HG02885 (cell line): ENCODE measurements around the gene E2F6.

Experiments used
- ATAC-seq: cut with Tn5 transposase; IDR thresholded peaks from one replicate; pipeline ENCODE4 v1.9.1; 2021; ENCODE audit warnings: mild to moderate bottlenecking; ENCODE audit not compliant: unreplicated experiment, poor library complexity

The E2F6 gene

DNA sequence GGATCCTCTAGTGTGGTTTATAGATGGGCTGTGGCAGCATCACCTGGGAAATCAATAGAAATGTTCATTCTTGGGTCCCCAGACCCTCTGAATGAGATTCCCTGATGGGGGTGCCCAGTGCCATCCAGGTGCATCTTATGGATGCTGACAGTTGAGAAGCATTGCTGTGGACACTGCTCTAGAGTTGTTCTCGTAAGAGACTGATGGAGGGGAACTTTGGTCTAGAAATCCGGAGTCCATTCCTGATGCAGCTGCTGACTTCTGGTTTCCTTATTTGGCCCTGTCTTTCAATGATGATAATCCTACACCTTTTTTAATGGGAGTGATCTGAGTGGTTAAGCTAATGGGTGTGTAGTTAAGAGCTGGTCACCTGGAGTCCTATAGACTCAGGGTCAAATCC, 28.3 kb upstream of the E2F6 start:
- ATAC-seq: no peak

DNA sequence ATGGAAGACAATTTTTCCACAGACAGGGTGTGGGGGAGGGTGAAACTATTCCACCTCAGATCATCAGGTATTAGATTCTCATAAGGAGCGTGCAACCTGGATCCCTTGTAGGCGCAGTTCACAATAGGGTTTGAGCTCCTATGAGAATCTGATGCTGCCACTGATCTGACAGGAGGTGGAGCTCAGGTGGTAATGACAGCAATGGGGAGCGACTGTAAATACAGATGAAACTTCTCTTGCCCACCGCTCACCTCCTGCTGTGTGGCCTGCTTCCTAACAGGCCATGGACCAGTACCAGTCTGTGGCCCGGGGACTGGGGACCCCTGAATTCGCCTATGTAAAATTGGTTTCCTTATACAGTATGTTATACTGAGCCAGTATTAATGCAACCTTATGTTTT, 27.3 kb upstream of the E2F6 start:
- ATAC-seq: no peak

DNA sequence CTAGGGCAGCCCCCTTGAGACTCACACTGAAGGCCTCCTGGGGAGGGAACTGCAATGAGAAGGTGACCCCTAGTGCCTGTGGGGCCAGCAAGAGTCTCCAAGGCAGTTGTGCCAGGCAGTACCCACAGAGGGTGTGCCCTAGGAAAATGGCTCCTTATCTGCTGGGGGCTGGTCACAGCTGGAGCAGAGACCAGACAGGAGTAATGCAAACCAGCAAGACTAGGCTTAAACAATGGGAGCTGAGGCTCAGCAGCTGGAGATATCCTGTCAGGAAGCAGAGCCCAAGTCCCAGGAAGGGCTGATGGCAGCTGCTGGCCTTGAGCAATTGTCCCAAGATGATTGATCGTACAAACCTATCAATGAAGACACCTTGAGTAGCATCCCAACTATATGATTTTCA, 26.8 kb upstream of the E2F6 start:
- no peak for ATAC-seq

DNA sequence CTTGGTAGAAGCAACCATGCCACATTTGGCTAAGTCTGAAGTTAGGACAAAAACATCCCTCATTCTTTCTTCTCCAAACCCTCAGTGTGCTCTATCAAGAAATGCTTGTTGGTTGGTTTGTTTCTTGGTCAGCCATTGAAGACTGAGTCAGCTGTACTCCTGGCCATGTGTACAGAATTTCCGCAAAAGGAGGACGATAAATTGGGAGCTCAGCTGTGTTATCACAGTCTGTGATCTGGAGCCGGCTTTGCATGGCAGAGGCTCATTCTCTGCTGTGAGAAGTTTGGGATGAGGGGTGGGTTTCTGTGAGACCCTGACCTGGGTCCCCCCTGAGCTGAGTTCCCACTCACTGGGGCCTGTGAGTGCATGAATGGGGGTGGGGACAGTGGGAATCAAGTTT, 26.3 kb upstream of the E2F6 start:
- ATAC-seq: no peak

DNA sequence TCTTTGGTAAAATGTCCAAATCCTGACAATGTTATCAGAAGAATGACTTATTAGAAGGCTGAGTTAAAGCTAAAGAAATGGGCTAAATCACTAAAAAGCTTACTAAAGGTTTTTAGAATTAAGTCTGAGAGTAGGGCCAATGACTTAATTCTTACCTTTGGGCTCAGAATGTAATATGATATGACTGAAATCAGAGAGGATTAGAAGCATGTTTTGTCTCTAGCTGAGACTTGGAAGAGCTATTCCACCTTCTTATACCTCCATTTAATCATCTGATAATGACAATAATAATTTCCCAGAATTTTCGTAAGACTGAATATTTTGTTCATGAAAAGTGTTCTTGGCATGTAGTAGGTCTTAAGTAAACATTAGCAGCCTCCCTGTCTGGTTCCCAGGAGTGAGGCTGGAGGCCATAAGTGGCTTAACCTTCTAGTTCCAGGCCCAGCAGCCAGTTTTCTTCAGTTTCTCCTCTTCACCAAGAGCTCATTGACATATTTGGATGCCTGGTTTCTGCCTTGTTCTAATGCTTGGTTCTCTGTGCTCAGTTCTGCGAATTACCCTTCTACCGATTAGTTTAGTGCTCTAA, 25.5 kb upstream of the E2F6 start:
- ATAC-seq: no peak

DNA sequence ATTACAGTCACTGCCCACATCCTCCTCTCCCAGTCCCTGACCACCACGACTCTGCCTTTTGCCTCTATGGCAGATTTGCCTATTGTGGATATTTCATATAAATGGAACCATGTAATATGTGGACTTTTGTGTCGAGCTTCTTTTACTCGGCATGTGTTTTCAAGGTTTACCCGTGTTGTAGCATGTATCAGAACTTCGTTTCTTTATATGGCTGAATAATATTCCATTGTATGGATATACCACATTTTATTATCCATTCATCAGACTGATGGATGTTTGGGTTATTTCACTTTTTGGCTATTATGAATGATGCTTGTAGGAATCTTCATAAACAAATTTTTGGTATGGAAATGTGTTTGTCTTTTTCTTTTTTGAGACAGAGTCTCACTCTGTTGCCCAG, 24.2 kb upstream of the E2F6 start:
- no peak for ATAC-seq

DNA sequence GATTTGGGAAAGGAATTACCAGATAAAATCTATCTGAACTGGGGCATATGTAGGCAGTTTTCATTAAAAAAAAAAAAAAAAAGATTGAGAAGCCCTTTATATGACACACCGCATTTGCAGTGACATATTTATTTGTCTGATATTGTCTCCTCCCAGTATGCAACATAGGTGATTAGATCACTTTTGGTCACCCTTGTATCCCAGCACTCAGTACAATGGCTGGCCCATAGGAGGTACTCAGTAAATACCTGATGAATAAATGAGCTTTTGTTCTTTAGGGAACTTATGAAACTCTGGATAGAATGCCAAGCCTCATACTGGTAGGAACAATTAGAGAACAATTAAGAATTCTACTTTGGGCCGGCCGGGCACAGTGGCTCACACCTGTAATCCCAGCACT, 22.8 kb upstream of the E2F6 start:
- no peak for ATAC-seq

DNA sequence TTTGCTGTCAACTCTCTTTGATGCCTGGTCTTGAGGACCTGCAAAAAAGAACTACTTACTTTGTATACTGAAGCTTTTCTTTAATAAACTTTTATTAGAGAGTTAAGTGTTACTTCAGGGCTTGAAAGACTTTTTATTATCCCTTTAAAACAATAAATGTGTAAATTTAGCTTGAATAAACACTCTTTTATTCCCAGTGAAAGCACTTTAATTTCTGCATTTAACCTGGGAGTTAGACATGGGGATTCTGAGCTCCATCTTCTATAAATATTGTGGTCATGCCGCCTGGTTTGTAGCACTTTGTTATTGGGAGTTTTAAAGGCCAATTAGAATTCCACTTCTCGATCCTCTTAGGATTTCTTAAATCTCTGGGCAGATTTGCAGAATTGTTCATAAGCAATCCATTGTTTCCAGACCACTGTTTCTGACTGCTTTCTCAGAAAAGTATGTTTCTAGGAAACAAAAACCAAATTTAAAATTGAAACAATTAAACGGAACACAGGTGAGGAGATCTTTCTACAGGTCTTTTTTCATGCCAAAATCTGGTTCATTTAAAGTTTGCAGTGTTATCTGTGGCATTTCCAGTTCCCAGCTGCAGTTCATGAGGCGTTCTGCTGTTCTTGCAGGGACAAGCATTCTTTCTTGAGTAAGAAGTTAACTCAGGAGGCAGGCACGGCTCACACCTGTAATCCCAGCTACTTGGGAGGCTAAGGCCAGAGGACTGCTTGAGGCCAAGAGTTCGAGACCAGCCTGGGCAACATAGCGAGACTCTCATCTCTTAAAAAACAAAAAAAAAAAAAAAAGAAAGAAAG, 18.1 kb upstream of the E2F6 start:
- no peak for ATAC-seq

DNA sequence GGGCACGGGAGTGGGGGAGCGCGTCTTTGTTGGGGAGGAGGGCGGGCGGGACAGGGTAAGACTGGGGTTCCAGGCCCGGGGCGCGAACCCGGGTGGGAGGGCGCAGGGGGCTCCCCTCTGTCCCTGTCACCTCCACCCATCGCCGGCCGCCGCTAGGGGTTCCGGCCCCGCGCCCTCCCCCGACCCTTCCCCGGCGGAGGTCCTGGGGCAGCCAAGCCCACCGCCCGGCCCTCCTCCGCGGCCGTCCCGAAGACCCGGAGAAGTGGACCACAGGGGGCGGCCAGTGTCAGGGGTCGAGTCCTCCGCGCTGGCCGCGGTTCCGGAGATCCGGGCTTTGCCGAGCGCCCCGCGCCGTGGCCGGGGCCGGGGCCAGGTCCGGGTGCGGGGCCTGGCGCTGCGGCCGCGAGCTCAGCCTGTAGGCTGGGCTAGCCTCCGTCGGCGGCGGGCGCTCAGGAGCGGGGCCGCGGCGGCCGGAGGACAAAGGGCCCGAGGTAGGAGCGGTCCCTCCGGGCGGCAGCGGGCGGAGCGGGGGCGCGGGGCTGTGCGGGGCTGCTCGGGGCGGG, 16.6 kb upstream of the E2F6 start:
- no peak for ATAC-seq

DNA sequence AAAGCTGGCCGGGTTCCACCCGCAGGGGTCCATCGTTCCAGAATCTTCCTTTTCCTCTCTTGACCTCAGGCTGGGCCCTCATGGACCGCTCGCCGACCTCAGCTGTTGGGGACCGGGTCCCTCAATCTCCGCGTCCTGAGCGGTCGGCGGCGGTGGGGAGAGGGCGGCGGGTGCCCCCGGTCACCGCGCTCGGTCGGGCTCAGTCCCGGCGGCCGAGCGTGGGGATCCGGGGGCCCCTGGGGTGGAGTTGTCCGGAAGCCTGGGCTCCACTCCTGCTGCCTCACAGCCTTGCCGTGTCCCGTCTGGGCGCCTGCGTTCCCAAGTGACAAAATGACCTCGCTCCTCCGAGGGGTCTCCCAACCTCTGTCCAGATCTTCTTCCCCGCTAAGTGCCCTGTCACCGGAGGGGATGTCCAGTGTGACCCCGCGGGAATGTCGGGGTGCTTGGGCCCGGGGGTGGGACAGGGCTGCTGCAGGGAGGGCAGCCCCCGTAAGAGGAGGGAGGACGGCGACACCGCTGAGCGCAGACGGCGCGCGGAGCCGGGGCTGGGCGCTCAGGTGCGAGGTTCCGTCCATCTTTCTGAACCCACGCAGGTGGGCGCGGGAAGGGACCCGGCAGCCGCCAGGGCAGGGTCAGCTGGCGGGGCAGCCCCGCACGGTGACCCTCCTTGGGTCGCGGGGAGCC, 16.0 kb upstream of the E2F6 start:
- ATAC-seq: no peak

DNA sequence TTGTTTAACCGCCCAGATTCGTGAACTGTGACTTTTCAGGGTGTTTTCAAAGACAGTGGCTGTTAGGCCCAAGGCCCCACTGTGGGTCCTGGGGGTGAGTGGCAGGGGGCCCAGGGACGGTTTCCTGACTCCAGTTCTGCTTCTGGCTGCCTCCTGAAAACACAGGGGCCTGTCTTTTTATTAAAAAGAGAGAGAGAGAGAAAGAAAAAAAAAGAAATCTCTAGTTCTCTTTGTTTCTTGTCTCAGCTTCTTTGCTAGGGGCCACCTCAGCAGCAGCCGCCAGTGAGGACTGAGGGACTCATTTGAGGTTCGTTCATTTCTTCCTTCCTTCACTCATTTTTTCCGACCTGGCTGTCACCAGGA, 15.4 kb upstream of the E2F6 start:
- ATAC-seq: no peak

DNA sequence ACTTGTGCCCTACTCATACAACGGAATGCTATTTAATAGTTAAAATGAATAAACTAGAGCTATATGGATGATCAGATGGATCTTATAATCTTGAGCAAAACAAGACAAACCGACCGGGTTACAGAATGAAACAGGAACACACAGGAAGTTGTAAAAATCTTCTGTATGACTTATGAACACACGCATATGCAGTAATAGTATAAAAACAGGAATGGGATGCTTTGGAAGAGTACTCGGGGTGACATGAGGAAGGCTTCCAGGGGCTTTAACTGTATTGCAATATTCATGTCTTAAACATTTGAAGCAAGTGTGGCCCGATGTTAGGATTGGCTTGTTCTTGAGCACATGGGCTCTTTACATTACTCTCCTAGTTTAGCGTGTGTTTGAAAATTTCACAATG, 14.9 kb upstream of the E2F6 start:
- no peak for ATAC-seq

DNA sequence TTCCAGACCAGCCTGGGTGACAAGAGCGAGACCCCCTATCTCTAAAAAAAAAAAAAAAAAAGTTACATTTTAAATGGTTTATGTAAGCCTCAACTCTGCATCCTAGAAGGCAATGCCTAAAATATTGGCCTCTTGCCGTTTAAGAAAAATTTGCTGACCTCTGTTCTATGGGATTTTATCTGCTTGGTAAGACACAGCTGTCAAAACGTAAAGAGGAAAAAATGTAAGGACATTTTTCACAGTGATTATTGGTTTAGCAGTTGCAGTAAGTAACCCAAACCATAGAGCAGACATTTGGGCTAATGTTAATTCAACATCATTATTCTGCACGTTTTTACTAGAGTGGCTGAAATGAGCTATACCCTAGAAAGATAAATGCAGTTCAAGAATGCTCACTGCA, 14.4 kb upstream of the E2F6 start:
- ATAC-seq: no peak

DNA sequence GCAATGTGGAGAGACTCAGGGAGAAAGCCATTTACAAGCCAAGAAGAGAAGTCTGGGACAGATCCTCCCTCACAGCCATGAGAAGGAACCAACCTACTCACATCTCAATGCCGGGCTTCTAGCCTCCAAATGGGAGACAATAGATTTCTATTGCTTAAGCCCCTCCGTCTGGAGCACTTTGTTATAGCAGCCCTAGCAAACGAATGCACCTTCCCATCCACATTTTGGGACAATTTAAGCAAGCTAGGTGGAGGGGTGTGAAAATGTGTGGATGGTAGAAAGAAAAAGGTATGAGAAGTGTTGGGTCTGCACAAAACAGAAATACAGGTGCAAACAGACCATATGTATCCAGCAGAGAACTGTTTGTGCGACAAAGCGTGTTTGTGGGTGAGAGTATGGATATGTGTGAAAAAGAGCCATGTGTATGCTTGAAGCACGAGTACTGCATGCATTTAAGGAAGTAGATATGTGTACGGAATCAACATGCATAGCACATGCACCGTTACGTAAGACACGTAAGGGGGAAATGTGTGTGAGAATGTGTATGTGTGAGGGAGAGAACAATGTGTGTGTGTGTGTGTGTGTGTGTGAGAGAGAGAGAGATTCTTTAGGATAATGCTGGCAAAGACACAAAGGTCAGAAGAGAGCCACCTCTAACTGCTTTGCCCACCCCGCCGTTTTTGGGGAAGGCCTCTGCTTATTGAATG, 13.1 kb upstream of the E2F6 start:
- no peak for ATAC-seq

DNA sequence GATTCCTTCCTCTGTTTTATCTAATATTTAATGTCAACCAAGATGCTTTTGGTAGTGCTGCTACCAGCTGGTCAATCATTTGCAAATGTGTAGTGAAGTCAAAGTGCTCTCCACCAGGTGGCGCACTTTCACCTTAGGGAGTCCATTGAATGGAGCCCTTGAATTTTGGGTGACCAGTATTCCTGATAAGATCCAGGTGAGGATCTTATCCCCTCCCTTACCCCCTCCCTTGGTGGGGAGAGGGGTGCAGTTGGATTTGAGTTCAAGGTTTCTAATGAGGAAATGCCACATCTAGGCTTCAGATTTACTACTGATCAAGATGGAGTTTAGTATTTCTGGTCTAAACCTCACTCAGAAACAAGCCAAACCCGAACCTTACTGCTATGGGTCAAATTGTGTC, 12.0 kb upstream of the E2F6 start:
- peak; percentile 68 for ATAC-seq

DNA sequence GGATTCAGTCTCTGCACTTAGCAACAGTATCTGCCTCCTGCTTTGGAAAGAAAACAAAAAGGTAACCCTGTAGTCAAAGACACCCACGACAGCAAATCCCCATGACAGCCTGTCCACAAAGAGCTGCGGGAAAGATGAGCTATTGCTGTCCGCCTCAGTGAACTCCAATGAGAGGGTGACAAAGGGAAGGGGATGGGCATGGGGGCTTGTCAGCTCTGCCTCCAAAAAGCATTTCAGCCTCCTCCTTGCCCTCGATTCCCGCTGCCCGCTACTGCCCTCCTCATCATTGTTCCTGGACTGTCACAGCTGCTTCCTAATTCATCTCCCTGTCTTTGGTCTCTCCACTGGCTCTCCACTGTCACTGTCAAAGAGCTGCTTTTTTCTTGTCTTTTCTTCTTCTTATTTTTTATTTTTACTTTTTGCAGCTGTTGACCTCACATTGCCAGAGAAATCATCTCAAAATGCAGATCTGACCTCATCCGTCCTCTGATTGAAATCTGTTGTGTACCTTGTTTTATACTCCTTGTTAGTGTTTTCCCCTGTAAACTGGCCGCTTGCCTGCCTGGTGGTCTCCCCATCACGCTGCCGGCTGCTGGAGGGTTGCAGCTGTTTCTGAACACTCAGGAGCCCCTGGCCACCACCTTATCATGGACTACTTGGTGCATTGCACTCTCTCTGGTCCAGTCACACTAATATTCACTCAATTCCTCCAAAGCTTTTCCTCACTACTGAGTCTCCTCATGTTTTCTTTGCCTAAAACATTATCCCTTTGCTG, 7.9 kb upstream of the E2F6 start:
- no peak for ATAC-seq

DNA sequence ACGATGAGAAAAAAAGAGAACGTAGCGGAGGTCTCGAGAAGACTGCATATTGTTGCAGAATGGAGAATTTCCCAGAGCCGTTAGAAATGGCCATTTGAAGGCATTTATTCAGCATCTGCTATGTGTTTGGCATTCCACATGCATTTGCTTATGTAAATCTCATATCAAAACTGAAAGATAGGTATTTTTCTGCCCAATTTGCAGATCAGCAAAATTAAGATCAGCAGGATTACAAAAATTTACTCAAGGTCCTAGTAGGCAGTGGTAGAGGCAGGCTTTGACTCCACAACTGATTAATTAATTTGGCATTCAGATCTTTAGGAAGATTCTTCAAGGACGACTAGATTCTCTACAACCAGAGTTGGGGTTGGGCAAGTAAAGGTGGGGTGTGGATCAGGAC, 1.8 kb upstream of the E2F6 start:
- no peak for ATAC-seq

DNA sequence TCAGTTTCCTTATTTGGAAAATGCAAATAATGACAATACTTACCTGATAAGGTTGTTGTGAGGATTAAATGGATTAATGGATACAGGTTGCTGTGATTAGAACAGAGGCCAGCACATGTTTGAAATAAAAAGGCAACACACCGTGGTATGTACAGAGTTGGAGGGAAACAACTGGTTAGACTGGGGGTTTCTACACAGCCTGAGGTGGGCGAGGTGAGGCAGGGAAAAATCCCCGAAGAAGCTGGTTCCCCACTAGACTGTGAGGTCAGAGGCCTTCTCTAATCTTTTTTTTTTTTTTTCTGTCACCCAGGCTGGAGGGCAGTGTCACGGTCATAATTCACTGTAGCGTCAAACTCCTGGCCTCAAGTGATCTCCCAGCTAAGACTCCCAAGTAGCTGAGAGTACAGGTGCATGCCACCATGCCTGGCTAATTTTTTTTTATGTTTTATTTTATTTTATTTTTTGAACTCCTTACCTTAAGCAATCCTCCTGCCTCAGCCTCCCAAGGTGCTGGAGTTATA, 1.2 kb upstream of the E2F6 start:
- no peak for ATAC-seq

DNA sequence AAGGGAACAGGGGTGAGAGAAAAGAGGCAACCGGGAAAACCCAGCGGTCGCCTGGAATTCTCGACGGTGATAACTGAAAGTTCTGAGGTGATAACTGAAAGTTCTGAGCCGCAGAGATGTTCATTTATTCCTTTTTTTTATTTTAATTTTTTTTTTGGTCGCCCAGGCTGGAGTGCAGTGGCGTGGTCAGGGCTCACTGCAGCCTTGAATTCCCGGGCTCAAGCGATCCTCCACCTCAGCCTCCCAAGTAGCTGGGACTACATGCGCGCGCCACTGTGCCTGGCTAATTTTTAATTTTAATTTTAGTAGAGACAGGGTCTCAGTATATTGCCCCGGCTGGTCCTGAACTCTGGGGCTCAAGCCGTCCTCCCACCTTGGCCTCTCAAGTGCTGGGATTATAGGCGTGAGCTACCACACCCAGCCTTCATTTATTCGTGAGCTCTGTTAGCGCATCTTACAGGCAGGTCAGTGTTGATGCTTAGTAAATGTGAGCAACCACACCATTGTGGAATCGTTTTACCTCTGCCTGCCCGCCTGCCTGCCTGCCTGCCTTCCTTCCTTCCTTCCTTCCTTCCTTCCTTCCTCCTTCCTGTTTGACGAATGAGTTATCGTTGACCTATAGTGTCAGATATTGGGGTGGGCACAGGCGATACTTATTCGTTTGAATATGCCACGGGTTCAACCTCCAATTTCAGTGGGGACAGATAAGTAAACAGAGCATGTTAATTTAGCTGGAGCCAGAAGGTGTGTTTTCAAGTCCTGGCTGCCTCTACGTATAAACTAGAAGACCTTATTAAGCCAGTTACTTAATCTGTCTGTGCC, 557 bp upstream of the E2F6 start:
- ATAC-seq: peak; percentile 8
